ENCODE measurements around the gene CNPY1. TPM values are rescaled to one million over a fixed set of nuclear protein-coding genes. Genes with fewer than 3 reads are reported as not detected.

Gene CNPY1
- total and polyA plus RNA-seq, 2 experiments from 2014 or later = not detected

DNA sequence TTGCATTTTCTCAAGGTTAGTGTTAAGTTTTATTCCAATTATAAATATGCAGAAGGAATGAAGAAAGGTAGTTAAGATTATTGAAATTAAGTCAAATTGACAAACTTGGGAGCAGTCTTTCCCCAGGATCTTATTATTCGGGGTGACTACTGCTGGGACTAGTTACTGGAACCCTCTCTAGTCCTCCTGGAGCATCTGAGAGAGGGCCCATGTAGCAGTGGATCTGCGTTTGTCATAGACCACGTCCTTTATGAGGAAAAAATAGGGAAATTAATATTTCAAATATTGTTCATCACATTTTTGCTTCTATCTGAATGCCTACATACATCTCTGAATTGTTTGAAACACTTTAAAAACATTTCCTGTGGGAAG, 41.0 kb downstream of the CNPY1 start:
- Histone ChIP-seq H3K9me2 (replicated peaks; ENCODE audit: insufficient read depth) (no peaks in the 10 kb centered on the region), H3K27ac (no peak overlapping the region), H2AFZ (no peak overlapping the region), H3K9me3 (ENCODE audit: low read depth) (no peaks in the 10 kb centered on the region), H3K36me3 (replicated peaks; ENCODE audit: insufficient read depth, low read depth) (no peaks in the 10 kb centered on the region), H3K4me3 (no peak overlapping the region), H3K79me2 (no peaks in the 10 kb centered on the region), H3K27me3 (peaks cover 100% of the 10 kb centered on the region), H3K4me2 (no peak overlapping the region), H3K4me1 (ENCODE audit: insufficient read depth) (no peaks in the 10 kb centered on the region), H4K20me1 (ENCODE audit: insufficient read depth, poor library complexity, severe bottlenecking) (no peaks in the 10 kb centered on the region)
- DNase-seq (ENCODE audit: low spot score) = no peak
- TF ChIP-seq EZH2 (IDR thresholded peaks at IDR 0.05; ENCODE audit: borderline replicate concordance) (no peak), EZH2phosphoT487 (IDR thresholded peaks at IDR 0.05; ENCODE audit: low read depth, severe bottlenecking, unreplicated experiment) (no peak)
- TF ChIP-seq, protein P1, sequence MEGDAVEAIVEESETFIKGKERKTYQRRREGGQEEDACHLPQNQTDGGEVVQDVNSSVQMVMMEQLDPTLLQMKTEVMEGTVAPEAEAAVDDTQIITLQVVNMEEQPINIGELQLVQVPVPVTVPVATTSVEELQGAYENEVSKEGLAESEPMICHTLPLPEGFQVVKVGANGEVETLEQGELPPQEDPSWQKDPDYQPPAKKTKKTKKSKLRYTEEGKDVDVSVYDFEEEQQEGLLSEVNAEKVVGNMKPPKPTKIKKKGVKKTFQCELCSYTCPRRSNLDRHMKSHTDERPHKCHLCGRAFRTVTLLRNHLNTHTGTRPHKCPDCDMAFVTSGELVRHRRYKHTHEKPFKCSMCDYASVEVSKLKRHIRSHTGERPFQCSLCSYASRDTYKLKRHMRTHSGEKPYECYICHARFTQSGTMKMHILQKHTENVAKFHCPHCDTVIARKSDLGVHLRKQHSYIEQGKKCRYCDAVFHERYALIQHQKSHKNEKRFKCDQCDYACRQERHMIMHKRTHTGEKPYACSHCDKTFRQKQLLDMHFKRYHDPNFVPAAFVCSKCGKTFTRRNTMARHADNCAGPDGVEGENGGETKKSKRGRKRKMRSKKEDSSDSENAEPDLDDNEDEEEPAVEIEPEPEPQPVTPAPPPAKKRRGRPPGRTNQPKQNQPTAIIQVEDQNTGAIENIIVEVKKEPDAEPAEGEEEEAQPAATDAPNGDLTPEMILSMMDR (IDR thresholded peaks at IDR 0.05; ENCODE audit: poor library complexity) = no peak
- 32% methylated on average over 3 of the region's 3 CpGs for WGBS (ENCODE audit: low lambda C conversion rate, missing lambda C conversion rate)

DNA sequence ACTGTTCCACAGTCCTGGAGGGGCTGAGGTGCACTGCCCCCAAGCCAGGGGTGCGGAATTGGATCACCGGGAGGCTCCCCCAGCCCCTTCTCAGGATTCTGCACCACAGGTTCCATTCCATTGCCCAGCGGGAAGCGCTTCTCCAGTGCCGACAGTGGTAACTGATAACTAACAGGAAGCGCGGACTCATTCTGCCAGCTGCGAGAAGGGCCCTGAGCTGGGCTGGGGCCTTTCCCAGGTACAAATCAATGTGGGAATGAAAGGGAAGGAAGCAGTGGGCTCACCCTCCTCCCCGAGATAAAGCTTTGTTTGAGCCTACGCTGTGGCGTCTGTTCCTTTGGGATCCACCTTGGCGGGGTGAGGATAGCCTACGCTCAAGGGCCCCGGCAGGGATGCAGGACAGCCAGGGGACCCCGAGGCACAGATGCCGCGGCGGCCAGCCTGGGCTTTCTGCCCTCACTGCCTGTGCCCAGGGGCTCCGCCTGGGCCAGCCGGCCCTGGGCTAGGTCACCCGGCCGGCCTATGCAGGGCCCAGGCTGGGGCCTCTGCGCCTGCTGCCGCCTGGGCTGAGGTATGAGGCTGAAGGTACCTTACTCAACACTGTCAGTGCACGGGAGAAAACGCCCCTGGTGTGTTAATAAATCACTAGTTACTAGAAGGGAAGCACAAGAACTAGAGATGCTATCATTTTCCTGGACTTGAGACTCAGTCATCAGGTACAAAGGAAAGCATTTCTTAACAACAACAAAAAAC, 49.0 kb downstream of the CNPY1 start:
- Histone ChIP-seq H2AFZ (no peak overlapping the region), H3K4me3 (no peak overlapping the region), H3K9me3 (ENCODE audit: low read depth) (no peaks in the 10 kb centered on the region), H3K27me3 (peaks cover 61% of the 10 kb centered on the region), H3K9me2 (replicated peaks; ENCODE audit: insufficient read depth) (no peaks in the 10 kb centered on the region), H3K79me2 (no peaks in the 10 kb centered on the region), H3K4me1 (ENCODE audit: insufficient read depth) (no peaks in the 10 kb centered on the region), H4K20me1 (ENCODE audit: insufficient read depth, poor library complexity, severe bottlenecking) (no peaks in the 10 kb centered on the region), H3K36me3 (replicated peaks; ENCODE audit: insufficient read depth, low read depth) (no peaks in the 10 kb centered on the region), H3K4me2 (no peak overlapping the region), H3K27ac (no peak overlapping the region)
- WGBS (ENCODE audit: low lambda C conversion rate, missing lambda C conversion rate) = 79% methylated on average over 25 of the region's 26 CpGs
- peak; percentile 49 for DNase-seq (ENCODE audit: low spot score)
- TF ChIP-seq, protein P1 (IDR thresholded peaks at IDR 0.05; ENCODE audit: poor library complexity) = no peak
- no peak for TF ChIP-seq EZH2phosphoT487 (IDR thresholded peaks at IDR 0.05; ENCODE audit: low read depth, severe bottlenecking, unreplicated experiment)

DNA sequence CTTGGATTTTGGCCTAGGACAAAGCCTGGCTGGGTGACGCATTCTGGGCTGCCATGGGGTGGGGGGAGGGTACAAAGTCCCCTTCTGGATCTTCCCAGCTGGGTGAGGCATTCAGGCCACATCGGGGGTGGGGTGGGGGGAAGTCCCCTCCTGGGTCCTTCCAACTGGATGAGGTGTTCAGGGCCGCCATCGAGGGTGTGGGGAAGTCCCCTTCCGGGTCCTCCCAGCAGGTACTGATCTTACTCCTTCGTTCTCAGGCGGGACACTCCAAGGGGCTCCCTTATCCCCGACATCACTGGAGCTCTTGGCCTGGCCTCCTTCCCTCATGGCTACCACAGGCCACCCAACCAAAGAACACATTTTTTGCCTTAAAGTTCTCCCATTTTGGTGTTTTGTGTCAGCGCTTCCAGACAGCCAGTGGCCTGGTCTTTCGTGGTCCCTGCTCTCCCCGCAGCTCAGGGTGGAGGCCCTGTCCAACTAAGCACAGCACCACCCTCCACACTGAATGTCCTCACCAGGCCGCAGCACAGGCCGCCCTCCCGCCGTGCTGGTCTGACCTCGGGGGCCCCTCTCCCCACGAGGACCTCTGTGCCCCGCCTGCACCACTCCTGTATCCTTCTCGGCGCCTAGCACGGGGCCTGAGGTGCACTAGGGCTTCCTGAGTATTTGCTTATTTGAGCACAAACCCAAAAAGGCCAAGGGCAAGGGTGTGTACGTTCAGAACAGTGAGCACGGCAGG, 49.9 kb downstream of the CNPY1 start:
- no peaks in the 10 kb centered on the region for H3K36me3 ChIP-seq (replicated peaks; ENCODE audit: insufficient read depth, low read depth)
- H3K4me2 ChIP-seq = no peak overlapping the region
- H2AFZ ChIP-seq = no peak overlapping the region
- no peaks in the 10 kb centered on the region for H3K9me2 ChIP-seq (replicated peaks; ENCODE audit: insufficient read depth)
- 93% methylated on average over 18 of the region's 23 CpGs for WGBS (ENCODE audit: low lambda C conversion rate, missing lambda C conversion rate)
- no peak for TF ChIP-seq EZH2phosphoT487 (IDR thresholded peaks at IDR 0.05; ENCODE audit: low read depth, severe bottlenecking, unreplicated experiment)
- TF ChIP-seq EZH2 (IDR thresholded peaks at IDR 0.05; ENCODE audit: borderline replicate concordance) = no peak
- TF ChIP-seq, protein P1 (IDR thresholded peaks at IDR 0.05; ENCODE audit: poor library complexity) = no peak
- H4K20me1 ChIP-seq (ENCODE audit: insufficient read depth, poor library complexity, severe bottlenecking) = no peaks in the 10 kb centered on the region
- no peaks in the 10 kb centered on the region for H3K9me3 ChIP-seq (ENCODE audit: low read depth)
- no peaks in the 10 kb centered on the region for H3K4me1 ChIP-seq (ENCODE audit: insufficient read depth)
- DNase-seq (ENCODE audit: low spot score) = peak; percentile 38
- no peak overlapping the region for H3K27ac ChIP-seq
- no peak overlapping the region for H3K4me3 ChIP-seq
- peaks cover 61% of the 10 kb centered on the region for H3K27me3 ChIP-seq
- no peaks in the 10 kb centered on the region for H3K79me2 ChIP-seq

Measured in hepatocyte (in vitro differentiated cells).